Panc1 (cell line): ENCODE results near the gene SARNP. TPM values are rescaled to one million over a fixed set of nuclear protein-coding genes. Genes with fewer than 3 reads are reported as not detected.

Experiments
- ATAC-seq: fragments of 200-7000 bp; cut with Tn5 transposase; 2 replicates; pipeline ENCODE4 v1.9.1; 2020; ENCODE audit warnings: mild to moderate bottlenecking, moderate library complexity
- BruUV-seq: library from RNA; stranded (reverse); fragments of 400-500 nt; replicated peaks from 2 replicates; lab custom pipeline; 2021; lab: Mats Ljungman, UMichigan
- CTCF ChIA-PET: fragments of 300-600 bp; sonication (Branson Sonifier 250); formaldehyde crosslinking; loops from one replicate; lab custom pipeline; 2022; ENCODE audit warnings: antibody characterized with exemption; lab: Charles Lee
- POLR2A ChIA-PET: fragments of 300-600 bp; sonication (Branson Sonifier 250); formaldehyde crosslinking; loops from one replicate; lab custom pipeline; 2022; ENCODE audit warnings: antibody characterized with exemption; lab: Charles Lee
- DNase-seq: peaks from one replicate; pipeline ENCODE4 v3.0.0-alpha.2; 2010; ENCODE audit warnings: low read depth, low spot score
- H3K27ac ChIP-seq: 2 replicates; pipeline ENCODE4 v1.5.1; 2011; ENCODE audit warnings: mild to moderate bottlenecking, low read length, inconsistent platforms
- H3K27me3 ChIP-seq: fragments of 200-500 bp; sonication (Bioruptor generic); 2 replicates; pipeline ENCODE4 v1.6.0; 2014; ENCODE audit warnings: low read length, inconsistent platforms; ENCODE audit not compliant: control insufficient read depth, insufficient read depth
- H3K36me3 ChIP-seq: fragments of 200-500 bp; sonication (Bioruptor generic); 2 replicates; pipeline ENCODE4 v1.5.1; 2014; ENCODE audit warnings: inconsistent platforms, mild to moderate bottlenecking, low read length, moderate library complexity; ENCODE audit not compliant: control insufficient read depth, insufficient read depth
- H3K4me1 ChIP-seq: 2 replicates; pipeline ENCODE4 v1.5.1; 2011; ENCODE audit warnings: inconsistent platforms, mild to moderate bottlenecking, low read length, moderate library complexity; ENCODE audit not compliant: control insufficient read depth, insufficient read depth
- H3K4me3 ChIP-seq, 2 experiments: 2 replicates each; pipeline ENCODE4 v1.5.1; 2011 to 2012; ENCODE audit warnings: low read depth in 2 of 2, low read length in 2 of 2, mild to moderate bottlenecking in 2 of 2, inconsistent platforms in 1 of 2, moderate library complexity in 1 of 2
- H3K9me3 ChIP-seq: fragments of 200-500 bp; sonication (Bioruptor generic); 2 replicates; pipeline ENCODE4 v1.5.1; 2014; ENCODE audit warnings: low read depth, mild to moderate bottlenecking, inconsistent platforms, low read length, moderate library complexity; ENCODE audit not compliant: control insufficient read depth, insufficient read depth
- POLR2AphosphoS5 ChIP-seq: IDR thresholded peaks from 2 replicates; pipeline ENCODE4 v1.6.1; 2012; ENCODE audit warnings: mild to moderate bottlenecking, low read depth, low read length, moderate library complexity
- SIN3A ChIP-seq: IDR thresholded peaks from 2 replicates; pipeline ENCODE4 v1.6.1; 2012; ENCODE audit warnings: low read depth, mild to moderate bottlenecking, low read length, moderate library complexity, borderline replicate concordance; ENCODE audit not compliant: insufficient read depth
- TCF7L2 ChIP-seq: IDR thresholded peaks from 2 replicates; pipeline ENCODE4 v1.6.1; 2011; ENCODE audit warnings: mild to moderate bottlenecking, low read depth, low read length, inconsistent platforms
- in situ Hi-C: cut with HindIII; loops from 2 replicates; pipeline ENCODE4 v1.10.0; 2016; ENCODE audit warnings: low sequenced_read_pairs, low pct_unique_long_range_greater_than_20kb
- intact Hi-C: fragments of 100-400 bp; cut with micrococcal nuclease; formaldehyde crosslinking; loops from one replicate; pipeline ENCODE4 v1.10.0; 2022; ENCODE audit not compliant: unreplicated experiment
- total RNA-seq: library from RNA; stranded (reverse); gene quantifications from one replicate; pipeline ENCODE4 v1.2.1, GENCODE V29; 2021; ENCODE audit not compliant: unreplicated experiment
- TF ChIP-seq, protein P1 (sequence below): fragments of 450-650 bp; IDR thresholded peaks from 2 replicates; pipeline ENCODE4 v1.5.1; 2017; ENCODE audit warnings: mild to moderate bottlenecking
- TF ChIP-seq, protein P2 (sequence below), 2 experiments: IDR thresholded peaks; 2 replicates each; pipeline ENCODE4 v1.6.1; 2011 to 2012; ENCODE audit warnings: low read depth in 2 of 2, control low read depth in 1 of 2, low read length in 1 of 2, mild to moderate bottlenecking in 1 of 2, moderate library complexity in 1 of 2; ENCODE audit not compliant: insufficient read depth in 1 of 2

The SARNP gene
- total RNA-seq, 1 experiment from 2014 or later = 69.3 TPM

DNA sequence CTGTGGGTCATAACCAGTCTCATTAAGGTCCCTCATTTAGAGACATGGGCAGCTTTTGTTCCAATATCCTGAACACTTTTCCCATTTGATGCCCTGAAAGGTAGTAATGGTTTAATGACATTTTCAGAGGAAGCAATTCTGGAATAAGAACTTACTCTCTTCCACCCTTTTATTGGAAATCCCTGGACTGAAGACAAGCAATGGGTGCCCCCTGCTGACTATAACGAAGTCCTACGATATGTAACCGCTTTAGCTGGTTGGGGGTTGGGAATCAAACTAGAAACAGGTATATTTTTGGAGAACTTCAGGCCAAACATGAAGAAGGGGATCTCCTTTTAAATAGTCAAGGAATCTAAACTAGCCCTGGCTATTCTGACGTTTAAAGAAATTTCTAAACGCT, 20.5 kb downstream of the SARNP start:
- ATAC-seq = no peak; the same call in 1 of the 2 replicates
- POLR2A ChIA-PET = interaction anchor here (0.7 kb wide), 1 partner anchor 21 kb away, joined by 3 read pairs; the partner anchor contains the start of gene ORMDL2

DNA sequence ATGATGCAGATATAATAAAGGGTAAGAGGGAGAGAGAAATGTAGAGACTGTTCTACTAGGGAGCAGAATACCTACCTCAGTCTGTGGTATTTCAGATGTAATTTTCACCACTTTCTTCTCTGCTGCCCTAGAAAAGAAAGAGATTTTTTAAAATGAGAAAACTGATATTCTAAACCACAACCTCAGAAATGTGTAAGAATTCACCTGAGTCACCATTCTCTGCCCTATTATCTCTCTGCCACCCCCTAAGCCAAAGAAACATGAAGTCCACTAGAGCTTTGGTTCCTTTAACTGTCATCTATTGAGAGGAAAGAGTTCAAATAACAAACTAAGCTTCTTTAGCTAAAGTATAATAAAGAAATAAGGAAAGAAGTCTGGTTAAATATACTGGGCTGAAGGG, 21.6 kb downstream of the SARNP start:
- no peak for TF ChIP-seq TCF7L2
- TF ChIP-seq, protein P1, sequence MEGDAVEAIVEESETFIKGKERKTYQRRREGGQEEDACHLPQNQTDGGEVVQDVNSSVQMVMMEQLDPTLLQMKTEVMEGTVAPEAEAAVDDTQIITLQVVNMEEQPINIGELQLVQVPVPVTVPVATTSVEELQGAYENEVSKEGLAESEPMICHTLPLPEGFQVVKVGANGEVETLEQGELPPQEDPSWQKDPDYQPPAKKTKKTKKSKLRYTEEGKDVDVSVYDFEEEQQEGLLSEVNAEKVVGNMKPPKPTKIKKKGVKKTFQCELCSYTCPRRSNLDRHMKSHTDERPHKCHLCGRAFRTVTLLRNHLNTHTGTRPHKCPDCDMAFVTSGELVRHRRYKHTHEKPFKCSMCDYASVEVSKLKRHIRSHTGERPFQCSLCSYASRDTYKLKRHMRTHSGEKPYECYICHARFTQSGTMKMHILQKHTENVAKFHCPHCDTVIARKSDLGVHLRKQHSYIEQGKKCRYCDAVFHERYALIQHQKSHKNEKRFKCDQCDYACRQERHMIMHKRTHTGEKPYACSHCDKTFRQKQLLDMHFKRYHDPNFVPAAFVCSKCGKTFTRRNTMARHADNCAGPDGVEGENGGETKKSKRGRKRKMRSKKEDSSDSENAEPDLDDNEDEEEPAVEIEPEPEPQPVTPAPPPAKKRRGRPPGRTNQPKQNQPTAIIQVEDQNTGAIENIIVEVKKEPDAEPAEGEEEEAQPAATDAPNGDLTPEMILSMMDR = no peak
- TF ChIP-seq POLR2AphosphoS5 = no peak
- no peak overlapping the region for H3K27ac ChIP-seq
- BruUV-seq = no TSS peak
- ATAC-seq (no peak), DNase-seq (no peak)
- in situ Hi-C loops = no loop called here
- ChIA-PET CTCF (no interaction called here), POLR2A (no interaction called here)
- no peak overlapping the region for H3K4me3 ChIP-seq
- H3K27me3 ChIP-seq = no peaks in the 10 kb centered on the region
- intact Hi-C loops = loop anchor here (2.0 kb wide), 1 partner anchor 57 kb away; no protein-coding TSS in a partner anchor
- H3K9me3 ChIP-seq = no peaks in the 10 kb centered on the region
- H3K4me1 ChIP-seq = 0 out of 2 replicates have a peak, but pooled peaks cover 3% of the 10 kb centered on the region
- H3K36me3 ChIP-seq = peaks cover 45% of the 10 kb centered on the region

More for the DNA sequence above, 20.5 kb downstream of the SARNP start:
- TF ChIP-seq, protein P1 = peak; percentile 68
- TF ChIP-seq SIN3A = no peak
- Histone ChIP-seq H3K4me1 (0 out of 2 replicates have a peak, but pooled peaks cover 3% of the 10 kb centered on the region), H3K27ac (no peak overlapping the region), H3K36me3 (peaks cover 48% of the 10 kb centered on the region), H3K27me3 (no peaks in the 10 kb centered on the region), H3K9me3 (no peaks in the 10 kb centered on the region), H3K4me3 (no peak overlapping the region)
- CTCF ChIA-PET = interaction anchor here (1.4 kb wide), 1 partner anchor 58 kb away, joined by 7 read pairs; no protein-coding TSS in a partner anchor
- intact Hi-C loops = loop anchor here (2.0 kb wide), 1 partner anchor 58 kb away; no protein-coding TSS in a partner anchor
- in situ Hi-C loops = no loop called here
- no peak for DNase-seq
- TSS peak; percentile 23 for BruUV-seq

DNA sequence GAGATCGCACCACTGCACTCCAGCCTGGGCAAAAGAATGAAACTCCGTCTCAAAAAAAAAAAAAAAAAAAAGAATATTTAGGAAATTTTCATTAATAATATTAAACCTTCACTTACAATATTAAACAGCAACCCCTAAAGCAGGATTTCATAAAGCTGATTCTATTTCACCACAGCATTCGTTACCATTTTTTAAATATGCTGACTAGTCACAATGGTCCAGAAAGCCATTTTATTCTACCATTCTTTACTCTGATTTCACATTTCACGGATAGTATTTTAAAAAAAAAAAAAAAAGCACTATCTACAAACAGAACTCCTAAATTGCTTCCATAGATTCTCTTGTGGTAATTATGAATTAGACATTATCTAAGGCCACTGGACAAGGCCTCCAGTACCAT, 27.6 kb downstream of the SARNP start:
- no peak for DNase-seq
- in situ Hi-C loops = no loop called here
- H3K4me3 ChIP-seq = no peak overlapping the region
- ATAC-seq = no peak
- intact Hi-C loops = no loop called here
- H3K27ac ChIP-seq = no peak overlapping the region
- no TSS peak for BruUV-seq
- TF ChIP-seq SIN3A (no peak), TCF7L2 (no peak), POLR2AphosphoS5 (no peak)
- TF ChIP-seq, protein P1 = no peak
- TF ChIP-seq, protein P2, sequence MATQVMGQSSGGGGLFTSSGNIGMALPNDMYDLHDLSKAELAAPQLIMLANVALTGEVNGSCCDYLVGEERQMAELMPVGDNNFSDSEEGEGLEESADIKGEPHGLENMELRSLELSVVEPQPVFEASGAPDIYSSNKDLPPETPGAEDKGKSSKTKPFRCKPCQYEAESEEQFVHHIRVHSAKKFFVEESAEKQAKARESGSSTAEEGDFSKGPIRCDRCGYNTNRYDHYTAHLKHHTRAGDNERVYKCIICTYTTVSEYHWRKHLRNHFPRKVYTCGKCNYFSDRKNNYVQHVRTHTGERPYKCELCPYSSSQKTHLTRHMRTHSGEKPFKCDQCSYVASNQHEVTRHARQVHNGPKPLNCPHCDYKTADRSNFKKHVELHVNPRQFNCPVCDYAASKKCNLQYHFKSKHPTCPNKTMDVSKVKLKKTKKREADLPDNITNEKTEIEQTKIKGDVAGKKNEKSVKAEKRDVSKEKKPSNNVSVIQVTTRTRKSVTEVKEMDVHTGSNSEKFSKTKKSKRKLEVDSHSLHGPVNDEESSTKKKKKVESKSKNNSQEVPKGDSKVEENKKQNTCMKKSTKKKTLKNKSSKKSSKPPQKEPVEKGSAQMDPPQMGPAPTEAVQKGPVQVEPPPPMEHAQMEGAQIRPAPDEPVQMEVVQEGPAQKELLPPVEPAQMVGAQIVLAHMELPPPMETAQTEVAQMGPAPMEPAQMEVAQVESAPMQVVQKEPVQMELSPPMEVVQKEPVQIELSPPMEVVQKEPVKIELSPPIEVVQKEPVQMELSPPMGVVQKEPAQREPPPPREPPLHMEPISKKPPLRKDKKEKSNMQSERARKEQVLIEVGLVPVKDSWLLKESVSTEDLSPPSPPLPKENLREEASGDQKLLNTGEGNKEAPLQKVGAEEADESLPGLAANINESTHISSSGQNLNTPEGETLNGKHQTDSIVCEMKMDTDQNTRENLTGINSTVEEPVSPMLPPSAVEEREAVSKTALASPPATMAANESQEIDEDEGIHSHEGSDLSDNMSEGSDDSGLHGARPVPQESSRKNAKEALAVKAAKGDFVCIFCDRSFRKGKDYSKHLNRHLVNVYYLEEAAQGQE (IDR thresholded peaks at IDR 0.05; ENCODE audit: insufficient read depth in 1 of 2, low read depth in 2 of 2, low read length in 1 of 2) = no peak
- no peaks in the 10 kb centered on the region for H3K9me3 ChIP-seq
- CTCF ChIA-PET = interaction anchor here (0.7 kb wide), 1 partner anchor 151 kb away, joined by 3 read pairs; no protein-coding TSS in a partner anchor
- H3K36me3 ChIP-seq = peaks cover 37% of the 10 kb centered on the region
- H3K27me3 ChIP-seq = no peaks in the 10 kb centered on the region
- H3K4me1 ChIP-seq = no peaks in the 10 kb centered on the region
- POLR2A ChIA-PET = no interaction called here
